HT-29 (cell line): Measurements from ENCODE around the gene FANCC. TPM values are rescaled to one million over a fixed set of nuclear protein-coding genes. Genes with fewer than 3 reads are reported as not detected.
"Not testable (repeated sequence)": the region's sequence is repeated elsewhere in the genome, so short reads cannot be mapped to it uniquely, and the experiment has no call there.

ENCODE experiments used
- DNase-seq: peaks from one replicate; pipeline ENCODE4 v3.0.0-alpha.2; 2015; ENCODE audit warnings: low spot score
- total RNA-seq: library from RNA; depleted of rRNA; stranded (reverse); fragments of >200 nt; shearing (Covaris generic); gene quantifications from 2 replicates; pipeline ENCODE4 v1.2.3, GENCODE V29; 2014

Gene FANCC
- total RNA-seq, 1 experiment from 2014 or later = 10.6 TPM

DNA sequence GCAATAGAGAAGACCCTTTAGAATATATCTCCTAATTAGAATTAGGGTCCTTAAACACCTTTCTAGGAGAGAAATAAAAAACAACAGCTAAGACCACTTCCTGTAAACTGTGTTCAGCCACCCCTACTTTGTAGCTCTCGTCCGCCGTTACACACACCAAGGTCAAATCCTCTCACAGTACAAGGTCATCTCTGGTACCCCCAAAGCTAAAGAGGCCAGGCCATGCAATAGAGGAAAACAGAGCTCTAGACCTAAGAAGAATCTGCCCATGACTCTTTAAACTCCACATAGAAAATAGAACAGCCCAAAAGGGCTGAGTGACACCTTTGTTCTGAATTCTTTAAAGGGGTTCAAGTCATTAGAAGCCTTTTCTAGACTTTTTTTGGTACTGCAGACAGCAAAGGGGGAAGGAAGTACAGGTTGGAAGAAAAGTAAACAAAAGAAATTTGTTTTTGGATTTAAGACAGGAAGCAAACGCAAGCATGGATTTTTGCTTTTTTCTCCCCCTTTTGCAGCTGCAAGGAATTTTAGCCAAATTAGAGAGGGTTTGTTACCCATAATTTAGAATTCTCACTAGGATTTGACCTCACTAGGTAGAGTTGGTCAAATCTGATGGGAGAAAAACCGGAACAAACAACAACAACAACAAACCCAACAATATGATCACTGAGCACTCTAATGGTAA, 13.4 kb upstream of the FANCC start:
- DNase-seq = no peak

DNA sequence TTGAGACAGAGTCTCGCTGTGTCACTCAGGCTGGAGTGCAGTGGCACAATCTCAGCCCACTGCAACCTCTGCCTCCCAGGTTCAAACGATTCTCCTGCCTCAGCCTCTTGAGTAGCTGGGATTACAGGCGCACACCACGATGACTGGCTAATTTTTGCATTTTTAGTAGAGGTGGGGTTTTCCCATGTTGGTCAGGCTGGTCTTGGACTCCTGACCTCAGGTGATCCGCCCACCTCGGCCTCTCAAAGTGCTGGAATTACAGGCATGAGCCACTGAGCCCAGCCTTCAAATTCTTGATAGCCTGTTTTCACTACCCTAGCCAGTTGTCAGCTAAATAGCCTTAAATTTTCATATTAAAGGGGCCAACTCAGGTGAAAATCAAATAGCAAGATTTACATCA, 11.6 kb upstream of the FANCC start:
- not testable (repeated sequence) for DNase-seq

DNA sequence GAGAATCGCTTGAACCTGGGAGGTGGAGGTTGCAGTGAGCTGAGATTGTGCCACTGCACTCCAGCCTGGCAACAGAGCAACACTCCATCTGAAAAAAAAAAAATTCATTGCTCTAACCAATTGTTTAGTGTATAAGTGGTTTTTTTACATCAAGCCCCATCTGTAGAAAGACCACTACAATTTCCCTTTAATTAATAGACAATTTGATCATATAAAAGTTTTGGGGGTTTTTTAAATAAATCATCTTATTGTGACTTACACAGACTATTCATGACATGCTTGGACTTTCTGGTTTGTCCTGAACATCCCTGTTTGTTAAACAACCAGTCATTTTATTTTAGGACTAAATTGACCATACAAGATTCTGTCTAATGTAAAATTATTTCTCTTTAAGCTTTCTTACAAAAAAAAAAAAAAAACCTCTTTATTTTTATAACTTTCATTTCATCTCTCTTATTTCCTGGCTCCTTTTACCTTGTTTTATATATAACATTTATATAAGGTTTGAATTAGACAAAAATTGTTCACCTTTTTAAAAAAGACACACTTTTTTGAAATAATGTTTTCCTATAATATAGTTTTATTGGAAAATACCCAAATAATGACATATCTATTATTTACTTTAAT, 9.8 kb upstream of the FANCC start:
- DNase-seq = no peak

DNA sequence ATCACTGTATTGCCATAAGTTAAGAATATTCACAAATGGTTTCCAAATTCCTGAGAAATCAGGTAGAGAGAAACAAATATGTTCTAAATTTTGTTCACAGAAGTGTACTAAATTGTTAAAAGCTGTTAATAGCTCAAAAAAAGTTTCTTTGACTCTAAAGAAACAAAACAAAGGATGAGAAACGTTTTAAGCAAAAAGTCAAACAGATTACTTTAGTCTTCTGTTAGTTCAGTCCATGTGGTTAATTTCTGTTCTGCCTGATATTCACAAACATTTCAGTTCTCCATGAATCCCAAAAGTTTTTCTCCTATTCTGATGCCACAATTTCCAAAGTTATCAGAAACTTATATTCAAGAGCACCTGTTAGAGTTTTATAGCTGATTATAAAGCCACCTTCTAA, 7.7 kb upstream of the FANCC start:
- DNase-seq = no peak

DNA sequence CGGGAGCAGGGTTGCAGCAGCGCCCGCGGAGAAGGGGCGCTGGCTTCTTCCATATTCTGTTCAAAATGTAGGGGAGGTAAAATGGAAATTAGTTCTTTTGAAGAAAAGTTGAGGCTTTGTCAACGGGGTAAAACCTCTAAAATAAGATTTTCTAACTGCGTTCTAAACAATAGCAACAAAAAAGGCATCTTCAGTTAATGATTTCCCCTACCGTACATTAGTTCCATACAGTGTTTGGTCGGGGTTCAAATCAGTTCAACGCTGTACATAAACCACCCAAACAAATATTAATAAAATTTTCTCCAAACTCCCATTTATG, 343 bp upstream of the FANCC start:
- DNase-seq = no peak

DNA sequence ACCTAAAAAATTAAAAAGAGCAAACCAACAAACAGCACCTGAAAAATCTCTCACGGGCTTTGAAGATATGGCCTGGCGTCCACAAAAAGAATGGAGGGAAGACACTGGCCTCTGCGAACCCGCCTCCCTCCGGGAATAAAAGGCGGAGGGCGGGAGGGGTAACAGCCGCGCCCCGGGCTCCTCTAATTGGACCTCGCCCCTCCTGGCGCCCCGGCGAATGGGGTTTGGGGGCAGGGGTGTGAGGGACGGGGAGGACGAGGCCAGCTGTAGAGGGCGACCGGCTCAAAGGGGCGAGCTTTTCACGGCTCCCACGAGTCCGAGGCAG, 753 bp downstream of the FANCC start:
- peak; percentile 66 for DNase-seq

DNA sequence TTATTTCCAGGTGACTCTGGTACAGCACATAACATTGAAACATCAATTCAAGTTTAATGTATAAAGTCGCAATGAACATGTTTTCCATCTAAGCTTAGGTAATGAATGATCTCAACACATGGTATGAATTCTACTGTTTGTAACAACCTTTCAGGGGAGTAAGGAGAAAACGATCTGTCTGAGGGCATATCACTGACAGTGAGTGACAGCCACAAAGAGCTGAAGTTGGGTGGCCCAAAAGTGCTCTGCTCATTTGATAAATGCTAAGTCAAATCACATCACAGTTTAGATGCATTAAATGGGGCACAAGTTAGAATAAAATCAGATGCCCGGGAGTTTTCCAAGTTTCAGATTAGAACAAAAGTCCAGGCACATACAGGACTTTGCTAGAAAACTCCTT, 1.2 kb downstream of the FANCC start:
- no peak for DNase-seq

DNA sequence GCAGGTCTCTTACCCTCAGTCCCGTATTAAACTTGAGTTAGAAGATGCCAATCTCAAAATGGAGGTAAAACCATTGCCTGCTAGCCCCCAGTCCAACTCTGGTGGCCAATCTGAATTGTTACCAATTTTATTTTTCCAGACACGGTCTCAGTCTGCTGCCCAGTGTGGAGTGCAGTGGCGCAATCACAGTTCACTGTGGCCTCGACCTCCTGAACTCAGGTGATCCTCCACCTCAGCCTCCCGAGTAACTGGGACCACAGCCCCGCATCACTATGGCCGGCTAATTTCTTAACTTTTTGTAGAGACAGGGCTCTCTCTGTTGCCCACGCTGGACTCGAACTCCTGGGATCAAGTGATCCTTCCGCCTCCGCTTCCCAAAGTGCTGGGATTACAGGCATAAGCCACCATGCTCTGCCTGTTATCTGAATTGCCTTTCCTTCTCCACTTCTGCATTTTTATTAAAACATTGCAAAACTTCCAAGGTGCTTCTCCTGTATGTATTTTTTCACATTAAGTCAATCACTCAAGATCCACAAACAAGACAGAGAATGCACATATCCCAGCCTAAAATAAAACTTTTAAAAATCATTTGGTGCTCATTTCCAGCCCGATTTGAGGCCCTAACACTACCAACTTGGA, 2.3 kb downstream of the FANCC start:
- no peak for DNase-seq

DNA sequence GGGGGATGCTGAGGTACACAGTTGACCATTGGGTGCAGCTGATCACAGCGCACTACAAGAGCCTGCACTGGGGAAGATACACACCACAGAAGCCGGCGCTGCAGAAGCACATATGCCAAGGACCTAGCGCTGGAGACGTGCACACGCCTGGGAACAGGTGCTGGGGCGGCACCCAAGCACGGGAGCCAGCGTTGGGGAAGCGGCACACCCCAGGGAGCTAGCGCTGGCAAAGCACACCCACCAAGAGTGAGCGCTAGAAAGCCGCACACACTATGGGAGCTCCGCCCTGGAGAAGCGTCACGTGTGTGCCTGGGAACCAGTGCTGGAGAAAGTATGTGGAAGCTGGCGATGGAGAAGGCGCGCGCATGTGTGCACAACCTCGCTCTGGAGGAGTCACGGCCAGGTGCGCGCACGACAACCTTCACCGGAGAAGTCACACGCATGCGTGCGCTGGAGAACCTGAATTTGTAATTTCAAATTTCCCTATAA, 4.5 kb downstream of the FANCC start:
- peak; percentile 68 for DNase-seq

DNA sequence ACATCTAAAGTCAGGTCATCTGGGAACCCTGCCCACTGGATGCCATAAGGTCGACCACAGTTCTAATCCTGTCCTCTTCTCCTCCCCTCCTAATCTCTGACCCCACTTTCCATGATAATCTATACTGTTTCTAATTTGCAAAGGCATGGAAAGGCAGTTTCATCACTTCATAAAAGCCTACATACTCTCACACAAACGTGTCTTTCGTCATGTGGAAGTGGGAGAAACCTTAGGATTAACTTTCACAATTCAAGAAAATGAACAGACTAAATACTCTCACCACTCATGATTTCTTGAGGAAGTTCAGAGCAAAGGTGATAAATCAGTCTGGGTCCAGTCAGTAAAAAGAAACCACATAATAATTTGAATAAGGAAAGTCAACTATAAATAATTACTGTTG, 5.5 kb downstream of the FANCC start:
- no peak for DNase-seq

DNA sequence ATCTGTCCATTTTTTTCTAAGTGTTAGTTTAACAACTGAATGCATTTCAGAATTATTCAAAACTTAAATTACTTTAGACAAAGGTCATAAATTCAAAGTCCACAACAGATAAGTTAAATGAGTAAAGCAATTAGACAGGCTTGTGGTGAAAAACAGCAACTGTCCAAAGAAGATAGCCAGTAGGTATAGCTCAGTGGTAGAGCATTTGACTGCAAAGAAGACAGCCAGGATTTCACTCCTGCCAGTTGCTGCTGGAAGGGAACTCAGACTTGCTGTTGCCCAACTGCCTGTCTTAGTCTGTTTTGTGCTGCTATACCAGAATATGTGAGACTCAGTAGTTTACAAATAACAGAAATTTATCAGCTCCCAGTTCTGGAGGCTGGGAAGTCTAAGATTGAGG, 10.0 kb downstream of the FANCC start:
- no peak for DNase-seq

DNA sequence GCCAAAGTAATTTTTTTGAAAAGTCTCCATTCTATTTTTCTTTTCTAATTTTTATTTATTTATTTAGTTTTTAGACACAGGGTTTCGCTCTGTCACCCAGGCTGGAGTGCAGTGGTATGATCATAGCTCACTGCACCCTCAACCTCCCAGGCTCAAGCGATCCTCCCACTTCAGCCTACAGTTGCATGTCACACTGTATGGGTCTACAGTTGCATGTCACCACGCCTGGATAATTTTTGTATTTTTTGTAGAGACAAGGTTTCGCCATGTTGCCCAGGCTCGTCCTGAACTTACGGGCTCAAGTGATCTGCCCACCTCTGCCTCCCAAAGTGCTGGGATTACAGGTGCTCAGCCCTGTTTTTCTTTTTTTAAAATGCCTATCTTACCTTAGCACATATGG, 10.7 kb downstream of the FANCC start:
- DNase-seq = no peak

DNA sequence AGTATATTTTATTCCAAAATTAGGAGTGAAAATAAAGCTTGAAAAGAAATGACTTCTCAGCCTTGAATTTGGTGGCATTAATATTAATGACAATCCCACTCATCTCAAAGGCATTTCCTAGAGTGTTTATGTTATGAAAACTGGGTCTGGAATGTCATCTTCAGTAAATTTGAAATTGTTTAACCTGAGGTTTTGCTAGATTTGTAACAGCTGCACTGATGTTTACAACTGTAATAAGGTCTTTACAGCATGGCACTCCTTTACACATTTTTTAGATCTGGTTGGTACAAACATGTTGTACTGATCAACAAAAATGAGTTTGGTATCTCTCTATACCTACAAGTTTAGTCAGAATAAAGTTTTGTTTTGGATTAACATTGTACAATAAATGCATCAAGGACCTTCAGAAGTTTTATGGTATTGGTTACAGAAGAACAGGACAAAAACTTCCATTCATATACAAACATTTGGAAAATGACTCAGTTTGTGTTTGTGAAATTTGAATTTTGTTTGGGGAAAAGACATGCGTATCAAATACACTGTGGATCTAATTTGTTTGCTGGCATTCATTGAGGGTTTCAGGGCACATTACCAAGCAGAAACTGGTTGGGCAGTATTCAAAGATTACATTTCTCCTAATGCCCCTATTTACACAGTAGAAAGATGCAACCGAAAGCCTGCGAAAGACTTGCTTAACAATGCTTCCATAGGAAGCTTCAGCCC, 11.6 kb downstream of the FANCC start:
- DNase-seq = no peak

DNA sequence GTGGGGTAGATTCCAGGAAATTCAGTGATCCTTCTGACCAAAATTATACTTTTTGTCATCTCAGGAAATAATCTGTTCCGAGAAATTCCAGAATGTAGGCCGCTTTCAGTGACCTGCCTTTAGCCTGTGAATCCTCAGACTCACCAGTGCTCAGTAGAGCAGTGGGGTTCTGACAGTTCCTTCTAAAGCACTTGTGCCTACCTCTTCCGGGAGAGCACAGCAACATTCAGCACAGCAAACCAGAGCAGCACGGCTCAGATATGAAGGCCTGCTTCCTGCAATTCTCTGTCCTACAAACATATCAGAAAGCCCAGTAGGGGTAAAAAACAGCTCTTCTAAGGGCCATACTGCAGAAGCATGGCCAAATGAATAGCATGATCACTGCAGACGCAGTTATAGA, 15.0 kb downstream of the FANCC start:
- DNase-seq = no peak

DNA sequence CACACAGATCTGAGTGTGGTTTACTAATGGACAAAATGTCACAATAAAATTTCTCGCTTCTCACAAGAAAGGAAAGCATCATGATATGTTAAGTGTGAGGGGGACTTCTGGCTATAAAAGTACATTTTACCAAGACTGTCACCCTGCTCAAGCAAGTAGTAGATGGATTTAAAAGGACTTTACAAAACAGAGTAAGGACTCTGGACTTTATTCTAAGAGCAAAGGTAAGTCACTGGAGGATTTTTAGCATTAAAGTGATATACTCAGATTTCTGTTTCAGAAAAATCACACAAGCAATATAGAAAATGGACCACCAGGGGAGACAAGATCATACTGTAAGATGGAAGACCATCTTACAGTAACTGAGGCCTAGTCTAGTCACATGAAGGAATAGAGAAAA, 19.7 kb downstream of the FANCC start:
- no peak for DNase-seq

DNA sequence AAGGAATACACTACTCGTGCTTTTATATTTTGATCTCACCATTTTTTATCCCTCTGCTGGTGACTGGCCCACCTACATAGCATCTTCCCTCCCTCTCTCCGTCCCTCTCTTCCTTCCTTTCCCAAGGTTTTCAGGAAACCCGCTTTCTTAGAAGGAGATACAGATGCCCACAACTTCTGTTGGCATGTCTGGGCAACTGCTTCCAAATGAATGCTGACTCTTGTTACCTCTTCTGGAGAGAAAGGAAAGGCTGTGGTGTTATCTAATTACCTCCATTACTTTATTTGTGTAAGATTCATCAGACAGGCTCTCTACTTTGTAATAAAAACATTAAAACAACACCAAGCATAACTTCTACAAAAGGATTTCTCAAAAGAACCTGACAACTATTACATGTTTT, 20.2 kb downstream of the FANCC start:
- DNase-seq = no peak

DNA sequence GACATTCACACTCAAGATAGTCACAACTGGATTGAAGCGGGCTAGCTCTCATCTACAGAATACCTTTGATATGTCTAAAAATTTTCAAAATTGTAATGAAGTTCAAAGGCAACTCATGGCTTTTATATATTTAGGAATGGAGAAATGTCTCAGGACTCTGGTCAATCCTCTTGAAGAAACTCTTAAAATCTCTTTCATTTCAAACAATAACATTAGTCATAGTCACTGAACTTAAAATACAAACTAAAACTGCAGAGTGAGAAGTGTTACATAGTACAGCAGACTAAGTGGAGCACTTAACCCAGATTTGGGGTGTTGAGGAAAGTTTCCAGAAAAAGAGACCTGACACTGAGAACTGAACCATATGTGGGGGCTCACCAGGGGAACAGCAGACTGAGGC, 20.7 kb downstream of the FANCC start:
- DNase-seq = no peak

DNA sequence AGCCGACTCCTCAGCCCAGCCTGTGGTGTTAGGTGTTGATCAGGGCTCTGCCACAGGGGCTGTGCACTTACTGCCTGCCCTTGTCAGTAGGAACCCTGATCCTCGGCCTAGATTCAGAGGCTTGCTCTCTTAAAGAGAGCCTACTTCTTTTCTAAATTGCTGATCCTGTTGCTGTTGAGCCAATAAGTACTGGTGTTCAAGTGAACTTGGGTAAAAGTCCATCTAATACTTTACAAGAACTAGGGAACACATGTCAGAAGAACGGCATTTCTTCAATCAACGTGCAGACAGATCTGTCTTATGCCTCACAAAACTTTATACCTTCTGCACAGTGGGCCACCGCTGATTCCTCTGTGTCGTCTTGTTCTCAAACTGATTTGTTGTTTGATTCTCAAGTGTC, 24.2 kb downstream of the FANCC start:
- DNase-seq = not testable (repeated sequence)

DNA sequence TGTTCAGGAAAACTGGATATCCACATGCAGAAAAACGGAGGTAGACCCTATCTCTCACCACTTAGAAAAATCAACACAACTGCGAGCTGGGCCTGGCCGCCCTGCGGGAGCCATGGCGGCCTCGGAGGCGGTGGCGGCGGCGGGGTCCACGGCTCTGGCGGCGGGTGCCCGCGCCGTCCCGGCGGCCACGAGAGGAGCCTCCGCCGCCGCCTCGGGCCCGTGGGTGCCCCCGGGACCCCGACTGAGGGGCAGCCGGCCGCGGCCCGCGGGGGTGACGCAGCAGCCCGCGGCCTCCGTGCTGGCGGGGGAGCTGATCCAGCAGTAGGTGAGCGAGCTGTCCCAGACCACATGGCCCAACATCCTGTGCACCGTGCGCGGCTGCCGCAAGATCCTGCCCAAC, 25.3 kb downstream of the FANCC start:
- DNase-seq = no peak

DNA sequence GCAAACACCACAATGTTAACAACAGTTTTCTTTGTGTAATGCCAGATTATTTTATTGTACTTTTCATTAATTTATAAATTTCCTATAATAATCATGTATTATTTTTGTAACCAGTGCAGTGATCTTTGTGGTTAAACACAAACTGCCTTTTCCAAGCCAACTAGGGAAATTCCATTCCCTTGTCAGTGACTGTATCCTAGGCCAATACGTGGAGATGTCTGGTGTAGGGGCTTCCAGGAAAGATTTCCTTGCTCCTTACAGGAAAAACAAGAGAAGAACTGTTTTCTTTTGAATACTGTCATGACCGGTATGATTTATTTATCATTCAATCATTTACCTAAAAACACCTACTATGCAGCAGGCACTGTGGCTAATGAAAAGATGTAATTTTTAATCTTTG, 31.4 kb downstream of the FANCC start:
- DNase-seq = no peak

DNA sequence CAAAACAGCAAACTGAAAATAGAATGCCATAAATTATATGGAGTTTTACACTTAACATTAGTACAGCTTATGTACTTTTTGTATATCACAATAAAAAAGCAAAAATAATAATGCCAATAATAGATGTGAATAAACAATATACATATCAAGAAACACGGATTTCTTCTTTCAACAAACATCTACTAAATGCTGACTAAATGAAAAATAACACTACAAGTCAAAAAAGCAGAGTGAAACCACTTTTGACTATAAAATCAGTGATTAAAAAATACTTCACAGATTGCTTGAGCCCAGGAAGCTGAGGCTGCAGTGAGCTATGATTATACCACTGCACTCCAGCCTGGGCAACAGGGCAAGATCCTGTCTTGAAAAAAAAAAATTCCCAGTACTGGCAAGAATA, 32.2 kb downstream of the FANCC start:
- DNase-seq = no peak

DNA sequence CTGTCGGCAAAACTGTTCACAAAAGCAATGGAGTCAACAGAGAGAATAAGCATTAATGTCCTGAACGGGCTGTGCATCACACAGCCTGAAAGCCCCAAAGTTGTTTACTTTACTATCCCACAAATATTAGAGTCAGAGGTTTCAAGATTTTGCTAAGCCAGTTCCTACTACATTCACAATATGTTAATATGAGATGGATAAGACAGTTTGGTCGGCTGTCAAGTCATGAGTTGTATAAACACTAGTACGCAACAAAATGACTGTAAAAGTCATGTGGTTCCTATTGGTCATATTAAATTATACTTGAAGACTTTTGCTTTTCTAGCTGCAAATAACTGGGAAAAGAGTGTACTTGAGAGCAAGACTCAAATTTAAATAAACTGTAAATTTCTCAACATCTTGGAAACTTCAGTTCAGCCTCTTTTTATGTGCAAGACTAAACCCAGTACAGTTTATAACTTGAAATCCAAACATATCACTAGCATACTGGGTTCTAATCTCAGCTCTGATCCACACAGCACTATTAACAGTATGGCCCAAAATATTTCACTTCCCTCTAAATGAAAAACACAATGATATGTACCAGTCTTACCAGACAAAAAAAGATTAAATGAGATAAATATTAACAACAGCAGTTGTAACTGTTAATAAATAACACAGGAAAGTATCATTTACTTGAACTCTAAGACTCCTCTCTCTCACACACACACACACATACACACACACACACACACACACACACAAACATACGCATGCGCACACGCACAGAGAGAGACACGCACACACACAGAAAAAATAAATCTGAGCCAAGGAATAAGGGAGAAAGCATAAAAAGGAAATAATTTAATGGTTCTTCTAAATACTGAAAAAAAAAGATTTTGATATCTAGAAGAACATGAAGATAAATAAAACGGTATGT, 33.1 kb downstream of the FANCC start:
- DNase-seq = no peak
